HS-5 (cell line): ENCODE data around the gene TSC2.

Experiments used
- DNase-seq: peaks from one replicate; pipeline ENCODE4 v3.0.0-alpha.2; 2012; ENCODE audit warnings: low read depth

The TSC2 gene

DNA sequence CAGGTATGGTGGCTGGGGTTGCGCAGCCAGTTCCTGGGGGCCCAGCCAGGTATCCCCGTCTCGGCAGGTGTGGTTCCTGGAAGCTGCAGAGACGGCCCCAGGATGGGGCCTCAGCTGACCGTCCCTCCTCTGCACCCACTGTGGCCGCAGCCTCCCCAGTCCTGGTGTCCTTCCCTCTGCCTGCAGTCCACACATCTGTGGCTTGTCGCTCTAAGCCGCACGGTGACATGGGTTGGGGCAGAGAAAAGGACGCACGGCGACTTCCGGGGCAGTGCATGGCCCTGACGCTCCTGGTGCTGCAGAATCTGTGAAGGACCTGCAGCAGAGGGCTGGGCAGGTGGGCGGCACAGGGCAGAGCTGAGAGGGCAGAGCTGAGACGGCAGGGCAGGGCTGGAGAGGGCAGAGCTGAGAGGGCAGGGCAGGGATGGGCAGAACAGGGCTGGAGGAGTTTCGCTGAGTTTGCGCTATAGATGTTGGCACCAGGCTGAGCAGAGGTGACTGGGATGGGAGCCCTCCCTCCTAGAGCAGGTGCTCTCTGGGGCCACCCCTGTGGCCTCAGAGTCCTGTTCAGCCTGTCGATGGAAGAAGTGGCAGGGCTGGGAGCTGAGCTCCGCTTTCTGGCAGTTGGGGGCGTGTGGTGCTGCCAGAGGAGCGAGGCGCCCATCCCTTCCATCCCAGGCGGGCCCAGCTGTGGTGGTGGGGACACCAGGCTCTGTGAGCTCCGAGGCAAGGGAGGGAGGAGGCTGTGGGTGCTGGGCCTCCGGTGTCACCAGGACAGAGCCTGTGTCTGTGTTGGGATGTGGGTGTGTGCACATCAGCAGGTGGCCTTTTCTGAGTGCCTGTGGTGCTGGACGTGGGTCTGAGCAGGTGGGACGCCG, 23.0 kb downstream of the TSC2 start:
- DNase-seq: no peak

DNA sequence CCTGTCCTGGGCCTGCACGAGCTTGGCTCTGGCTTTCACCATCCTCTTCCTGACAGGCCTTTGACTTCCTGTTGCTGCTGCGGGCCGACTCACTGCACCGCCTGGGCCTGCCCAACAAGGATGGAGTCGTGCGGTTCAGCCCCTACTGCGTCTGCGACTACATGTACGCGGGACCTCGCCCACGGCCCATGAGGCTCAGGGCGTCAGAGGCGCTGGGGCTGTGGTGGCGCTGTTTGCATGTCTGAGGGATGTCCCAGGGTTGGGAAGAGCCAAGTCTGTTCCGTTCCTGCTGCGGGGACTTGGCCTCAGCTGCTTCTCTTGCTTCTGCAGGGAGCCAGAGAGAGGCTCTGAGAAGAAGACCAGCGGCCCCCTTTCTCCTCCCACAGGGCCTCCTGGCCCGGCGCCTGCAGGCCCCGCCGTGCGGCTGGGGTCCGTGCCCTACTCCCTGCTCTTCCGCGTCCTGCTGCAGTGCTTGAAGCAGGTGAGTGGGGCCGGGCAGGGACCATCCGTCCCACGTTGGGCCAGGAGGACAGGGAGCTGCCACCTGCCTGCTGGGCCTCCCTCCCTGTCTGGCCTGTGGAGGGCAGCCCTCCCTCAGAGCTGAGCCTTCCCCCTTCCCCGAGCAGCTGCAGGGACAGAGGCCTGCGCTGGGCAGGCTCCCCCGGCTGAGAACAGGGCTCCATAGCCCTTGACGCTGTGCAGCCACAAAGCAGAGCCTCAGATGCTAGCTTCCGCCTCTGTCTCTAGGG, 23.8 kb downstream of the TSC2 start:
- DNase-seq: no peak

DNA sequence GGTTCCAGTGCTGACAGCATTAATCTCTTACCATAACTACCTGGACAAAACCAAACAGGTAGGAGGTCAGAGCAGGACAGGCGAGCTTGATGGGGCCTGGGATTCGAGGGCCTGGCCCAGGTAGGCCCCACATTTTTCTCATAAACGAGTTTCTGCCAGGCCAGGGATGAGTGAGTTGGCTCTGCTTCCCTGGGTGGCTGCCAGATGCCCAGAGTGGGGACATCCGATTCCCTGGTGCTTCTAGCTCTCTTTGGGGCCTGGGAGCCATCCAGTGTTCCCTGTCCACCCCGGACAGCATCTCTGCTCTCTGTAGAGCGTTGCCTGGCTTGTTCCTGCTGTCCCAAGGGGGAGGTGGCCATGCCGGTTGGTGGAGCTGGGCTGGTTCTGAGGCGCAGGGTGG, 25.1 kb downstream of the TSC2 start:
- DNase-seq: no peak

DNA sequence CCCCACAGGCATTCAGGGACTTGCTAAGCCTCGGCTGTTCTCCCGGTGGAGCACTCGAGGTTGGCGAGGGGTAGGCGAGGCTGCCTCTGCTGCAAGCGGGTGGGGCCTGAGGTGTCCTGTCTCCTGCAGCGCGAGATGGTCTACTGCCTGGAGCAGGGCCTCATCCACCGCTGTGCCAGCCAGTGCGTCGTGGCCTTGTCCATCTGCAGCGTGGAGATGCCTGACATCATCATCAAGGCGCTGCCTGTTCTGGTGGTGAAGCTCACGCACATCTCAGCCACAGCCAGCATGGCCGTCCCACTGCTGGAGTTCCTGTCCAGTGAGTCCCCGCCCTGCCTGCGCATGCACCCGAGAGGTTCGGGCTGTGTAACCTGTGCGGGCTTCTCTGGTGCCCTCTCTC, 26.3 kb downstream of the TSC2 start:
- no peak for DNase-seq

DNA sequence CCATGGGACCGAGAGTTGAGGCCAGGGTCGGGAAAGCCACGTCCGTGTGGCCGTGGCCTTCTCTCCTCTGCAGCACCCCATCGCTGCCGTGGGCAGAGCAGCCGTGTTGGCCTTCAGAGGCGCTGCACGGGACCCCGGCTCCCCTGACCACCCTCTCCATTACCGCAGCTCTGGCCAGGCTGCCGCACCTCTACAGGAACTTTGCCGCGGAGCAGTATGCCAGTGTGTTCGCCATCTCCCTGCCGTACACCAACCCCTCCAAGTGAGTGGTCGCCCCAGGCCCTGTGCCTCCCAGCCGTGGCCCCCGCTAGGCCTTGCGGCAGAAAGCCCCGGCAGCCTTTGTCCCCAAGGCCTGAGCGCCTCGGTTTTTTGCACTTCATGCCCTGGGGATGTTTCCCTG, 27.8 kb downstream of the TSC2 start:
- no peak for DNase-seq

DNA sequence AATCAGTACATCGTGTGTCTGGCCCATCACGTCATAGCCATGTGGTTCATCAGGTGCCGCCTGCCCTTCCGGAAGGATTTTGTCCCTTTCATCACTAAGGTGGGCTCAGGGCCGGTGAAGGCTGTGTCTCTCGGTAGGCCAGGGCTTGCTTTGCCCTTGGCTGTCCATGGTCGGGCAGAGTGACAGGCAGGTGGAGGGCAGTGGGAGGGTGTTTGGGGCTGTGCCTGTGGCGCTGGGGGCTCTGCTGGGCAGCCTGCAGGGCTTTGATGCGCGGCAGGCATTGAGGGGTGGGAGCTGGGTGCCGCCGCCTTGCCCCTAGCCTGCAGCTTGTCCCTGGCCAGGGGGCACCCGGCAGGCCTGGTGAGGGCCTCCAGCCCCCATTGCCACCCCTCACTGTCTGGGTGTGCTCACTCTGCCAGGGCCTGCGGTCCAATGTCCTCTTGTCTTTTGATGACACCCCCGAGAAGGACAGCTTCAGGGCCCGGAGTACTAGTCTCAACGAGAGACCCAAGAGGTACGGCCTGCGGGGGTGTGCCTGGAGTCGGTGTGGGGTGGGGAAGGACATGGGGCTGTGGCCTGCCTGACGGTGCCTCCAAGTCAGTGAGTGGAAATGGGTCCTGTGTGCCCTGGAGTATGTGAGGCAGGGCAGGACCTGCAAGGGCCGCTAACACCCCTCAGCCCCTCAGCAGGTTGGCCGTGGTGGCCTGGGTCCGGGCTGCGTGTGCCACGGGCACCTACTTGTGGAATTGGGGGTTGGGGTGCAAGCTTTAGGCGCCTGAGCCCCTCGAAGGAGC, 28.5 kb downstream of the TSC2 start:
- DNase-seq: no peak

DNA sequence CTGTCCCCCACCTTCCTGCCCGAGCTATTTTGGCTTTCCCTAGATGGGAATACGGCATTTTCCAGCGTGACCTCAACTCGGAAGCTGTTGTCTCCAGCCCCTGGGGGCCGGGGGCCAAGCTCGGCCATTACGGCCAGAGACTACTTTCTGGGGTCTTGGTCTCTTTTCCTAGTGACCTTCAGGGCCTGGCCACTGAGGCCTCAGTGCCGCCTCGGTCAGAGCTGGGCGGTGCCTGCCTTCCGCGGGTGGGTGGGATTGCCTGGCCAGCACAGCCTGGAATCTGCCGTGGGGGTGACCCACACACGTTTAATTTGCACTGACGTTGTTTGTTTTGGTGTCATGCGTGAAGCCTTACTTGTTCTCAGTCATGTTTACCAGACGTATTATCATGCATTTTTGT, 29.2 kb downstream of the TSC2 start:
- no peak for DNase-seq

DNA sequence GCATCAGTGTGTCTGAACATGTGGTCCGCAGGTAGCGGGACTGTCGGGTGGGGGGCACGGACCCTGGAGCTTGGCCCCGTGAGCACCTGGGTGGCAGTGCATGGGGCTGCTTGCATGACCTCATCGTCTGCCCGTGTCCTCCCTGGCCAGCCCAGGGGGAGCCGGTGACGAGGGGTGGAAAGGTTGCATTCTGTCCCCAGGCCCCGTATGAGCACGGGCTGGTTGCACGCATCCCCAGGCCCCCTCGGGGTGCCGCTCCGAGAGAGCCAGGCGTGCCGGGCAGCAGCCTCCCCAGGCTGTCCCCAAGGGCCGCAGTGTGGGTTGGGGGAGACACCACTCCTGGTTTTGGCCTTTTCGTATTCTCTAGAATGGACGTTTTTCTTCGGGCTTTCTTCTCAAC, 29.9 kb downstream of the TSC2 start:
- no peak for DNase-seq

DNA sequence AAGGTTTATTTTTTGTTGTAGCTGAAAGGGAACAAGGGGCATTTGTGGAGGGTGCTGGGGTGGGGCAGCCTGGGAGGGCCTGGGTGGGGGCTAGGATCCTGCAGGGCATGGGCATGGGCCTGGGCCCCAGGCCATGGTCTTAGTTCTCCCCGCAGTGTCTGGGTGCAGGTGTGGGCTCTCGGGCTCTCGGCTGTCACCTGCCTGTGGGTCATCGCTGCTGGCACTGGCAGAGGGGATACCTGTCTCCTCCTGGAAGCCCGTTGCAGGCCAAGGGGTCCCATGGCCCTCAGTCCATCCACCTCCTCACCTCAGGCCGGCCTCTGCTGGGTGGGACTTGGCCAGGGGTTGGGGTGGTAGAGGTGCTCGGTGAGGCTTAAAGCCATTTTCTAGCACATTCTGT, 30.3 kb downstream of the TSC2 start:
- DNase-seq: no peak

DNA sequence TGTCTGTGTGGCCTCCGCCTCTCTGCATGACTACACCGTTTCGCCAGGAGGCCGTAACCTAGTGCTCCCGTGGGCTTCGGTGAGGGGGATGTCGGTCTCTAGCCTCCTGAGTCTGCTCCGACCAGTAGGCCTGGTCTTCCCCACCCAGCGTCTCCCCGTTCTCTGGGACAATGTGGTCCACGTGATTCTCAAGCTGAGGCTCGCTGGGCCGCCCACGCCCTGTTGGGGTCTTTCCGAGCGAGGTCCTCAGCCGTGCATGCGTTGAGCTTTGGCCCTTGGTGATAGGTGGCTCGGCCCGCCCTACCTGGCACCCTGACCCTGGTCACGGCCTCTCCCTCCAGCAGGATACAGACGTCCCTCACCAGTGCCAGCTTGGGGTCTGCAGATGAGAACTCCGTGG, 30.9 kb downstream of the TSC2 start:
- DNase-seq: no peak

DNA sequence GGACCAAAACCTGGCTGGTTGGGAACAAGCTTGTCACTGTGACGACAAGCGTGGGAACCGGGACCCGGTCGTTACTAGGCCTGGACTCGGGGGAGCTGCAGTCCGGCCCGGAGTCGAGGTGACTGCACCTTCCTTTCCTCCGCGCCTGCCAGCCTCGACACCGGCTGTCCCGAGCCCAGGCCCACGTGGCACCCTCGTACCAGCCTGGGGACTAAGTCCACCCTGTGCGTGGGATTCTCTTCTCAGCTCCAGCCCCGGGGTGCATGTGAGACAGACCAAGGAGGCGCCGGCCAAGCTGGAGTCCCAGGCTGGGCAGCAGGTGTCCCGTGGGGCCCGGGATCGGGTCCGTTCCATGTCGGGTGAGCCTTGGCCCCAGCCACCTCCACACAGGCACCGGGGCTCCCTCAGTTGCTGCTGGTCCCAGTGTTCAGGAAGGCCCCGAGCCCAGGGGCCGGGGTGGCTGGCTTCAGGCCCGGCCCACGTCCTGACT, 31.6 kb downstream of the TSC2 start:
- no peak for DNase-seq

DNA sequence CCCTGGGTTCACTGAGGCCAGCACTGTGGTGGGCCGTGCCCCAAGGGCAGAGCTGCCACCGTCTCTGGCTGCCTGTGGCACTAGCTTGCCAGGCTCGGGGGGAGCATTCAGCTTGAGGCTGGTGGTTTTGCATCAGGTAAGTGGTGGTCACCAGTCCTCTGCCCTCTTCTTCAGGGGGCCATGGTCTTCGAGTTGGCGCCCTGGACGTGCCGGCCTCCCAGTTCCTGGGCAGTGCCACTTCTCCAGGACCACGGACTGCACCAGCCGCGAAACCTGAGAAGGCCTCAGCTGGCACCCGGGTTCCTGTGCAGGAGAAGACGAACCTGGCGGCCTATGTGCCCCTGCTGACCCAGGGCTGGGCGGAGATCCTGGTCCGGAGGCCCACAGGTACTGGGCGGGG, 32.2 kb downstream of the TSC2 start:
- DNase-seq: no peak

DNA sequence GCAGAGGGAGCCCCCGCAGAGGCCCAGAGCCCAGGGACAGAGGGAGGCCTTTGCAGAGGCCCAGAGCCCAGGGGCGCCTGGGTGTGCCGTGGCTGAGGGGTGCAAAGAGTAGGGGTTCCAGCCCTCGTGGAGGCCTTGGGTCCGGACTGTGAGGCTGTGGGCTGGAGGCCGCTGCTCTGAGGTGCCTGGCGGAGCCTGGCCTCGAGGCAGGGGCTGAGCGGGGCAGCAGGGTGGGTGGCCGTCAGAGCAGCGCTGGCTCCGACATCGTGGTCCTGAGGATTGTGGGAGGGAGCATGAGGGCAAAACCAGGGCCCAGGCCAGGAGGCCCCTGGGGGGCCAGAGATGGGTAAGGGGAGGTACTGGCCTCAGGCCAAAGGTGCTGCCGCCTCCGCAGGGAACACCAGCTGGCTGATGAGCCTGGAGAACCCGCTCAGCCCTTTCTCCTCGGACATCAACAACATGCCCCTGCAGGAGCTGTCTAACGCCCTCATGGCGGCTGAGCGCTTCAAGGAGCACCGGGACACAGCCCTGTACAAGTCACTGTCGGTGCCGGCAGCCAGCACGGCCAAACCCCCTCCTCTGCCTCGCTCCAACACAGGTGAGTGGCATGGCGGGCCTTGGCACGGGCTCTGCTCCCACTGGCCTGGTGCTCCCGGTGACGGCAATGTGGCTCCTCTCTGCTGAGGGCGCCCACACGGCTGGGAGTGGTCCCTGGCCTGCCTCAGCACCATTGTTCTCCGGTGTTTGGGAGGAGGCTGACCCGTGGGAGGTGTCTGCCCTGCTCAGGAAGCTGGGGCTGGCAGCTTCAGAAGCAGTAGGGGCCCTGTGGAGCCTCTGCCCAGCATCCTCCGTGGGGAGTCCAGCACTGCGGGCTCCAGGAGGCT, 33.7 kb downstream of the TSC2 start:
- no peak for DNase-seq

DNA sequence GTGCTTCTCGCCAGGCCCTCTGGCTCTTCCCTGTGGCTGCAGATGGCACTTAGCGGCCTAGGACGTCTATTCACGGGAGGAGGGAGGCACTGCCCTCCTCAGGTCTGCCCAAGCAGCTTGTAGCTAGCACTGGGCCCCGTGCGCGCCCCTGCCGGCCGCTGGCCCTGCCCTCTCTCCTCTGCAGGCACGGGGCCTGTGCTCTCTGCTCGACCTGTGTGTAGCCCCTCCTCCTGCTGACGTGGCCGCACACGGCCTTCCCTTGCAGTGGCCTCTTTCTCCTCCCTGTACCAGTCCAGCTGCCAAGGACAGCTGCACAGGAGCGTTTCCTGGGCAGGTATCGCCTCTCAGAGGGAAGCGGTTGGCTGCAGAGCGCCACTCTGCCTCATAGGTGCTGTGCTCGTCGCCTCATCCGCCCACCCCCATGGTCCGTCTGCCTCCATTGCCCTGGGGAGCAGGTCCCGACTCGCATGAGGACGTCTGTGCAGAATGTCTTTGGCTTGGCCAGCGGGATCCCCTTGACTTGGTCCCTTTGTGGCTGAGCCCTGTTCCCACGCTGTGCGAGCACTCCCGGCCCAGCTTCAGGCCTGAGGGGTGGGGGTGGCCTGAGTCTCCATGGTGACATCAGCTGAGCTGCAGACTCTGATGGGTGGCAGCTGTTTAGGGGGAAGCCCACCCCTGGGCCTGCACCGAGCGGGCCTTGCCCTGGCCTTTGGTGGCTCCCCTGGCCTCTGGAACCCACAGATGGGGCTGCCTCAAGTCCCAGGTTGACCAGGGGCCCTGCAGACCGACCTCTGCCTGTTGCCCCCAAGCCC, 34.6 kb downstream of the TSC2 start:
- no peak for DNase-seq

DNA sequence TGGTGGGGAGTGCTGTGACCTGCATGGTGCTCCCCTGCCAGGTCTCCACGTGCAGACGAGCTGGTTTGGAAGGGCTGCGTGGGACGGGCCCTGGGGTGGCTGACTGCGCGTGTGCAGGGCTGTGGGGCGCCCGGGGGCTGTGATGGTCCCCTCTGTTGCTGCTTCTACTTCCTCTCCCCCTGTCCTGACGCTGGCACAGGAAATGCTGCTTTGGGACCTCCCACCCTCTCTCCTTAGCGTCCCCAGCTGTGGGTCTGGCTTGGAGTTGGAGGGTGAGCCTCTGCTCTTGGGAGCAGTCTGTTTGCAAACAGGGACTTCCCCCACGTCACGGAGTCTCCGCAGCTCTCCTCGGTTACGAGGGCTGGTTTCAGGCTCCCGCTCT, 35.2 kb downstream of the TSC2 start:
- no peak for DNase-seq

DNA sequence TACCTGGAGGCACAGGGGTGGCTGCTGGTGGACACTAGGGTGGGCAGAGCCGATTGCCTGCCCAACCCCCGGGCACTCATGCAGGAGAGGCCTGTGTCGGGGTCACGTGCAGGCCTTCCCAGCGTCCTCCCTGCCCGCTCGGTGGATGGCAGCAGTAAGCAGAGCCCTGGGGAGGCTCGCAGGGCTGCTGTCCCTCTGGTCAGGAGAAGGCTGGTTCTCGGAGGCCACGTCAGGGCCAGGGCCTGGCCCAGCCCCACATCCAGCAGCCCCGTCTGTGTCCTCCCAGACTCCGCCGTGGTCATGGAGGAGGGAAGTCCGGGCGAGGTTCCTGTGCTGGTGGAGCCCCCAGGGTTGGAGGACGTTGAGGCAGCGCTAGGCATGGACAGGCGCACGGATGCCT, 35.6 kb downstream of the TSC2 start:
- no peak for DNase-seq

DNA sequence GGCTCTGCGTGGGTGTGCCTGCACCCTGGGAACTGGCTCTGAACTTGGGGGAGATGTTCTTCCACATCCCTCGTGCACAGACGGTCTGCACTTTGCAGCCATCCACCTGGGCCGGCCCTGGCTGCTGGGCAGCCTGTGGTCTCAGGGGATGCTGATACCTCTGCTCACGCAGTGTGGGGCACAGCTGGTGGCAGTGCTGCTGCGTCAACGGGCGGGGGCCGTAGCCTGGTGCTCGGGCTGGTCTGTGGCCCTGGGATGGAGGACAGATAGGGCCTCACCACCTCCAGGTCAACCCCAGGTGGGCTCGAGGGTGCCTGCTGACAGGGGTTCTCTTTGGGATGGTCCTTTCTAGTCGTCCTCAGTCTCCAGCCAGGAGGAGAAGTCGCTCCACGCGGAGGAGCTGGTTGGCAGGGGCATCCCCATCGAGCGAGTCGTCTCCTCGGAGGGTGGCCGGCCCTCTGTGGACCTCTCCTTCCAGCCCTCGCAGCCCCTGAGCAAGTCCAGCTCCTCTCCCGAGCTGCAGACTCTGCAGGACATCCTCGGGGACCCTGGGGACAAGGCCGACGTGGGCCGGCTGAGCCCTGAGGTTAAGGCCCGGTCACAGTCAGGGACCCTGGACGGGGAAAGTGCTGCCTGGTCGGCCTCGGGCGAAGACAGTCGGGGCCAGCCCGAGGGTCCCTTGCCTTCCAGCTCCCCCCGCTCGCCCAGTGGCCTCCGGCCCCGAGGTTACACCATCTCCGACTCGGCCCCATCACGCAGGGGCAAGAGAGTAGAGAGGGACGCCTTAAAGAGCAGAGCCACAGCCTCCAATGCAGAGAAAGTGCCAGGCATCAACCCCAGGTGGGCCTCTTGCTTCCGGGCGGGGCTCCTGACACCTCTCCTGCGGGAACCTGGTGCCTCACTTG, 36.3 kb downstream of the TSC2 start:
- DNase-seq: no peak

DNA sequence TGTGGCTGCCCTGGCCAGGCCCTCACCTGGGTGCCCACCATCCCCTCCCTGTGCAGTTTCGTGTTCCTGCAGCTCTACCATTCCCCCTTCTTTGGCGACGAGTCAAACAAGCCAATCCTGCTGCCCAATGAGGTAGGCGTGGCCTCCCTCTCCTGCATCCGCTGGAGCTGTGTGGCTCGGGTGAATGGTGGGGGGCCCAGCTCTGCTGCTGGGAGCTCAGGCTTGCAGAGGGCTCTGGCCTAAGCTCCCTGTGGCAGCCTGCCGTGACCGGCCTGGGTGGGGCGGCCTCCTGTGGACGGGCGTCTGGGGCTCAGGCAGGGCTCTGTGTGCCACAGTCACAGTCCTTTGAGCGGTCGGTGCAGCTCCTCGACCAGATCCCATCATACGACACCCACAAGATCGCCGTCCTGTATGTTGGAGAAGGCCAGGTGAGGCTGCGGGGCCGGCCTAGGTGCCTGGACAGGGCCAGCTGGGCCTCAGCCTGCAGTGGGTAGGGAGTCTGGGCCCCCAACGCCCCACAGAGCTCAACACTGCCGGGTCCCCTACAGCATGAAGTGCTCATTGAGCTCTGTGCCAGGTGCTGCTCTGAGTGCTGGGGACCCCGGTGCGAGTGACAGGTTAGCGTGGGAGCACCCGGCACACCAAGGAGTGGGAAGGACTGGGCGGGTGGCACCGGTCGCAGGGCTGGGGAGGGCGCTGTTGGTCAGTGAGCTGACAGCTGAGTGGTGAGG, 37.3 kb downstream of the TSC2 start:
- DNase-seq: no peak

DNA sequence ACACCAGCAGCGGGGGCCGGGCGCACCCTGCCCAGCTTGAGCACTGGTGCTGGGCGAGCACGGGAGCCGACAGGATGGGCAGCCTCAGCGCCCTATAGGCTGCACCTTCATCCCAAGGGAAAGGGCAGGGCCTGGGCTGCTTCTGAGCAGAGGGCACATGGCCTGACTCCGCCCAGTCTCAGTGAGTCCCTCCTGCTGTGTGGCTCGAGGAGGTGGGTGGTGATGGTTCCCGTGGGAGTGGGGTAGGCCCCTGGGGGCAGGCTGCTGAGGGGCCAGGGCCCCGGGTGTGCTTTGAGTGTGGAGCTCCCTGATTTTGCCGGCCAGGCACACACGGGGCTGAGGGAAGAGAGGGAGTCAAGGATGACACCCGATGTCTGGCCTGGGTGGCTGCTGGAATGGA, 37.9 kb downstream of the TSC2 start:
- DNase-seq: no peak
